Measurements from ENCODE around the gene KCNQ1.

KCNQ1 gene

DNA sequence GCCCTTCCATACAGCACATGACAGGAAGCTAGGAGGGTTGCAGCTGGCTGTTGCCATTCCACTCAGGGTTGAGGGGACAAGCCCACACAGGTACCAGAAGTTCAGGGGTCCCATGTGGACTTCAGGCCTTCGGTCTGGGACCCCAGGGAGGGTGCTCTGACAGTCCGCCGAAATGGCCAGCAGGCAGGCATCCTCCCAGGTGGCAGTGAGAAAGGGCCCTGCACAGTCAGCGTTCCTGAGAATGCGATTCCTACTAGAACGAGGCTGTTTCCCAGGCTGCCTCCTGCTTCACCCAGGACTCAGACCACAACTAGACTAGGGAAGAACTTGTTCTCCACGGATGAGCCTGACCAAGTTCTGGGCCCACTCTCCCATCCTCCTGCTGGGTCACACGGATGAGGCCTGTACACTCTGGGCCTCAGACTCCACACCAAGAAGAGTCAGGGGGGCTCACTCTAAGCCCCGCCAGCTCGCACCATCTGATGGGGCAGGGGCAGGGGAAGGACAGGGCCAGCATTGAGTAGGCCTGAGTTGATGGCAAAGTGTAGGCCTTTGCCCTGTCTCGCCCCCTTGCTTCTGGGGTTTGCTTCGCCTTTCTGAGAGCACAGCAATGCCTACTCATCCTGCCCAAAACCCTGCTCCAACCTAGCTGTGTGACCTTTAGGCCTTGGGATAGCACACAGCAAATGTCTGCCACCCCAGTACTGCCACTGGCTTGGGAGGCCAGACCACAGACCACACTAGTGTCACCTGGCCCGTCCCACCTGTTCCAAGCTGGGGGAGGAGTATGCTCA is 241.0 kb downstream of the KCNQ1 start:
- TF ChIP-seq, protein P1, sequence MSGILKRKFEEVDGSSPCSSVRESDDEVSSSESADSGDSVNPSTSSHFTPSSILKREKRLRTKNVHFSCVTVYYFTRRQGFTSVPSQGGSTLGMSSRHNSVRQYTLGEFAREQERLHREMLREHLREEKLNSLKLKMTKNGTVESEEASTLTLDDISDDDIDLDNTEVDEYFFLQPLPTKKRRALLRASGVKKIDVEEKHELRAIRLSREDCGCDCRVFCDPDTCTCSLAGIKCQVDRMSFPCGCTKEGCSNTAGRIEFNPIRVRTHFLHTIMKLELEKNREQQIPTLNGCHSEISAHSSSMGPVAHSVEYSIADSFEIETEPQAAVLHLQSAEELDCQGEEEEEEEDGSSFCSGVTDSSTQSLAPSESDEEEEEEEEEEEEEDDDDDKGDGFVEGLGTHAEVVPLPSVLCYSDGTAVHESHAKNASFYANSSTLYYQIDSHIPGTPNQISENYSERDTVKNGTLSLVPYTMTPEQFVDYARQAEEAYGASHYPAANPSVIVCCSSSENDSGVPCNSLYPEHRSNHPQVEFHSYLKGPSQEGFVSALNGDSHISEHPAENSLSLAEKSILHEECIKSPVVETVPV (CRISPR knock-in tag; IDR thresholded peaks at IDR 0.05) = no peak
- TF ChIP-seq TOX (CRISPR knock-in tag; IDR thresholded peaks at IDR 0.05; ENCODE audit: borderline replicate concordance) (no peak), RARB (CRISPR knock-in tag; IDR thresholded peaks at IDR 0.05) (no peak), TCF4 (CRISPR knock-in tag; IDR thresholded peaks at IDR 0.05; ENCODE audit: borderline replicate concordance) (no peak), ZFP30 (CRISPR knock-in tag; IDR thresholded peaks at IDR 0.05) (no peak), BACH2 (CRISPR knock-in tag; IDR thresholded peaks at IDR 0.05; ENCODE audit: borderline replicate concordance) (no peak), OSR1 (CRISPR knock-in tag; IDR thresholded peaks at IDR 0.05) (no peak), GLIS3 (CRISPR knock-in tag; IDR thresholded peaks at IDR 0.05) (no peak), SNAI2 (CRISPR knock-in tag; IDR thresholded peaks at IDR 0.05) (no peak), ZC3H10 (CRISPR knock-in tag; IDR thresholded peaks at IDR 0.05) (no peak), CSDC2 (CRISPR knock-in tag; IDR thresholded peaks at IDR 0.05) (no peak)
- TF ChIP-seq, protein P2, sequence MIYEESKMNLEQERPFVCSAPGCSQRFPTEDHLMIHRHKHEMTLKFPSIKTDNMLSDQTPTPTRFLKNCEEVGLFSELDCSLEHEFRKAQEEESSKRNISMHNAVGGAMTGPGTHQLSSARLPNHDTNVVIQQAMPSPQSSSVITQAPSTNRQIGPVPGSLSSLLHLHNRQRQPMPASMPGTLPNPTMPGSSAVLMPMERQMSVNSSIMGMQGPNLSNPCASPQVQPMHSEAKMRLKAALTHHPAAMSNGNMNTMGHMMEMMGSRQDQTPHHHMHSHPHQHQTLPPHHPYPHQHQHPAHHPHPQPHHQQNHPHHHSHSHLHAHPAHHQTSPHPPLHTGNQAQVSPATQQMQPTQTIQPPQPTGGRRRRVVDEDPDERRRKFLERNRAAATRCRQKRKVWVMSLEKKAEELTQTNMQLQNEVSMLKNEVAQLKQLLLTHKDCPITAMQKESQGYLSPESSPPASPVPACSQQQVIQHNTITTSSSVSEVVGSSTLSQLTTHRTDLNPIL (CRISPR knock-in tag; IDR thresholded peaks at IDR 0.05; ENCODE audit: low read depth) = no peak
- TF ChIP-seq, protein P3, sequence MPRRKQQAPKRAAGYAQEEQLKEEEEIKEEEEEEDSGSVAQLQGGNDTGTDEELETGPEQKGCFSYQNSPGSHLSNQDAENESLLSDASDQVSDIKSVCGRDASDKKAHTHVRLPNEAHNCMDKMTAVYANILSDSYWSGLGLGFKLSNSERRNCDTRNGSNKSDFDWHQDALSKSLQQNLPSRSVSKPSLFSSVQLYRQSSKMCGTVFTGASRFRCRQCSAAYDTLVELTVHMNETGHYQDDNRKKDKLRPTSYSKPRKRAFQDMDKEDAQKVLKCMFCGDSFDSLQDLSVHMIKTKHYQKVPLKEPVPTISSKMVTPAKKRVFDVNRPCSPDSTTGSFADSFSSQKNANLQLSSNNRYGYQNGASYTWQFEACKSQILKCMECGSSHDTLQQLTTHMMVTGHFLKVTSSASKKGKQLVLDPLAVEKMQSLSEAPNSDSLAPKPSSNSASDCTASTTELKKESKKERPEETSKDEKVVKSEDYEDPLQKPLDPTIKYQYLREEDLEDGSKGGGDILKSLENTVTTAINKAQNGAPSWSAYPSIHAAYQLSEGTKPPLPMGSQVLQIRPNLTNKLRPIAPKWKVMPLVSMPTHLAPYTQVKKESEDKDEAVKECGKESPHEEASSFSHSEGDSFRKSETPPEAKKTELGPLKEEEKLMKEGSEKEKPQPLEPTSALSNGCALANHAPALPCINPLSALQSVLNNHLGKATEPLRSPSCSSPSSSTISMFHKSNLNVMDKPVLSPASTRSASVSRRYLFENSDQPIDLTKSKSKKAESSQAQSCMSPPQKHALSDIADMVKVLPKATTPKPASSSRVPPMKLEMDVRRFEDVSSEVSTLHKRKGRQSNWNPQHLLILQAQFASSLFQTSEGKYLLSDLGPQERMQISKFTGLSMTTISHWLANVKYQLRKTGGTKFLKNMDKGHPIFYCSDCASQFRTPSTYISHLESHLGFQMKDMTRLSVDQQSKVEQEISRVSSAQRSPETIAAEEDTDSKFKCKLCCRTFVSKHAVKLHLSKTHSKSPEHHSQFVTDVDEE (CRISPR knock-in tag; IDR thresholded peaks at IDR 0.05) = no peak
- TF ChIP-seq, protein P4, sequence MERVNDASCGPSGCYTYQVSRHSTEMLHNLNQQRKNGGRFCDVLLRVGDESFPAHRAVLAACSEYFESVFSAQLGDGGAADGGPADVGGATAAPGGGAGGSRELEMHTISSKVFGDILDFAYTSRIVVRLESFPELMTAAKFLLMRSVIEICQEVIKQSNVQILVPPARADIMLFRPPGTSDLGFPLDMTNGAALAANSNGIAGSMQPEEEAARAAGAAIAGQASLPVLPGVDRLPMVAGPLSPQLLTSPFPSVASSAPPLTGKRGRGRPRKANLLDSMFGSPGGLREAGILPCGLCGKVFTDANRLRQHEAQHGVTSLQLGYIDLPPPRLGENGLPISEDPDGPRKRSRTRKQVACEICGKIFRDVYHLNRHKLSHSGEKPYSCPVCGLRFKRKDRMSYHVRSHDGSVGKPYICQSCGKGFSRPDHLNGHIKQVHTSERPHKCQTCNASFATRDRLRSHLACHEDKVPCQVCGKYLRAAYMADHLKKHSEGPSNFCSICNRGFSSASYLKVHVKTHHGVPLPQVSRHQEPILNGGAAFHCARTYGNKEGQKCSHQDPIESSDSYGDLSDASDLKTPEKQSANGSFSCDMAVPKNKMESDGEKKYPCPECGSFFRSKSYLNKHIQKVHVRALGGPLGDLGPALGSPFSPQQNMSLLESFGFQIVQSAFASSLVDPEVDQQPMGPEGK (CRISPR knock-in tag; IDR thresholded peaks at IDR 0.05; ENCODE audit: borderline replicate concordance) = no peak
- ATAC-seq = no peak

DNA sequence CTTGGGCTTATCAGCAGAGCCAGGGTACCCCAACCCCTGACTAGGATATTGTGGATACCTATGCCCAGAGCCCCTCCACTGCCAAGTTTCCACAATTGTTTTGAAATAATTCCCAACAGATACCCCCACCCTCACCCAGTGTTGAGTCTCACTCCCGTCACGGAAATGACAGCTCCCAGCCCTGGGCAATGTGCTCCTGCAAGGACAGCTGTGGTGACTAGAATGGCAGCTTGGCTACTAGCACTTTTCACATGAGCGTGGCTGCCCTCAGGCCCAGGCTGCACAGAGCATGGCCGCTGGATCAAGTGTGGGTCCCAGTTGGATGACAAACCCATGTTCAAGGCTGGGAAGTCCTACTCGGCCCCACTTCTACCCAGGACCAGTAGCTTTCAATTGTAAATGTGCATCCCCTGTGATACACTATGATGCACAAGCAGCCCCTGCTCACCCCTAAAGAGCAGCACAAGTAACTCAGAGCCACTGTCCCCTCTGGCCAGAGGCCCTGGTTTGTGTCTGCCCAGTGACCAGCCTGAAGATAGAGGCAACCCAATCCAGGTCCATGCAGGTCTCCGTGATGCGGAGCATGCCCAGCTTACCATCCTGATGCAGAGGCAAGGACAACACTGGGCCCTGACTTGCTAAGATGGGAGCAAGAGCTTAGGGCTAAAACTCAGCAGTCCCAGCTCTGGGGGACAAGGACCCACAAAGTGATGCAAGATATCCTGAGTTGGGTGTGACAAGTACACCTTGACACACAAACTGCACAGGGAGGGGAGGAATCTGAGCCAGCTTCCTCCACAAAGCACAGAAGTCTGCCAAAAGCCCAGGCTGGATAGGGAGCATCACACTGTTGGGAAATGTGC is 241.8 kb downstream of the KCNQ1 start:
- no peak for ATAC-seq
- TF ChIP-seq ZNF8 (CRISPR knock-in tag; IDR thresholded peaks at IDR 0.05) (no peak), ZFP30 (CRISPR knock-in tag; IDR thresholded peaks at IDR 0.05) (no peak), ZFP3 (CRISPR knock-in tag; IDR thresholded peaks at IDR 0.05) (no peak), ARNTL (CRISPR knock-in tag; IDR thresholded peaks at IDR 0.05; ENCODE audit: borderline replicate concordance, low read depth) (no peak), ISL1 (CRISPR knock-in tag; IDR thresholded peaks at IDR 0.05) (no peak), RARB (CRISPR knock-in tag; IDR thresholded peaks at IDR 0.05) (no peak)

DNA sequence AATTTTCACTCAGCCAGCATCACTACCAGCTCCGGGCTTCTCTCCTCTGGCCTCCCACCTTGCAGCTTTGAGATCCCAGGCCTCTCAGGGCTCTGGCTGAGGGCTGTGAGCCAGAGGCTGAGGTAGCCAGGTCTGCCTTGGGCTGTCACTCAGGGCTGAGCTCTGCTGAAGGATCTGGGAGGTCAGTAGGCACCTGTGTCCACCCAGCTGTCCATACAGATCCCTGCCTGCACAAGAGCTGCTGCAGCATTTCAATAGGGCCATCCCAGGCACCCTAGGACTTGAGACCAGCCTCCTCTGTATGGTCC is 242.4 kb downstream of the KCNQ1 start:
- TF ChIP-seq GLIS3 (CRISPR knock-in tag; IDR thresholded peaks at IDR 0.05) = no peak
- no peak for TF ChIP-seq ZNF565 (CRISPR knock-in tag; conservative IDR thresholded peaks at IDR 0.05; ENCODE audit: low read depth)
- TF ChIP-seq ESRRG (CRISPR knock-in tag; IDR thresholded peaks at IDR 0.05) = no peak
- TF ChIP-seq SNAI2 (CRISPR knock-in tag; IDR thresholded peaks at IDR 0.05) = no peak
- no peak for TF ChIP-seq ZNF8 (CRISPR knock-in tag; IDR thresholded peaks at IDR 0.05)
- TF ChIP-seq, protein P3 (CRISPR knock-in tag; IDR thresholded peaks at IDR 0.05) = no peak
- ATAC-seq = no peak

Data from SK-N-SH treated with all-trans-retinoic acid at 6 μM for 48 hours (cell line).